ENCODE results near the gene MSGN1. TPM values are rescaled to one million over a fixed set of nuclear protein-coding genes. Genes with fewer than 3 reads are reported as not detected.
"Not testable (repeated sequence)": the region's sequence is repeated elsewhere in the genome, so short reads cannot be mapped to it uniquely, and the experiment has no call there.

MSGN1 gene
- total RNA-seq, 1 donor from 2014 or later, result not detected

DNA sequence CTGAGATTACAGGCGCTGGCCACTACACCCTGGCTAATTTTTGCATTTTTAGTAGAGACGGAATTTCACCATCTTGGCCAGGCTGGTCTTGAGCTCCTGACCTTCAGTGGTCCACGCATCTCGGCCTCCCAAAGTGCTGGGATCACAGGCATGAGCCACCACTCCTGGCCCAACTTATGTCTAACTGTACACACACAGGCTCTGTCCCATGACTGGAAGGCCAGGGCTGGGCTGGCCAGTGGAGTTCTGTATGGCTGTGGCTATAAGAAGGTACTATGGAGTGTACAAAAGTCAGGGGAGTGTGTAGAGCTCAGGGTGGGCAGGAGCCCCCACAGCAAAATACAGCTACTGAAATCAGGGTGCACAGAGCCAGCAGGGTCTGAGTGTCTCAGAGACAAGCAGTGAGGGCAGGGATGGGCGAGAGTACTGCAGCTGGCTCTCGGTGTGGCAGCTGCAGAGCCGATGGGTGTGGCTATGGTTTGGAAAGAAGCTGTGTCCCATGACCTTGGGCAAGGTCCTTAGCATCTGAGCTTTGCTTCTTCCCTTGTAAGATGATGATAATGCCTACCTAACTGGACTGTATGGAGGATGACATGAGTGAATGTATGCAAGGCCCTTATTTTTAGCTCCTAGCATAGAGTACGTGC, 10.4 kb upstream of the MSGN1 start:
- DNase-seq, result peak; percentile 80

DNA sequence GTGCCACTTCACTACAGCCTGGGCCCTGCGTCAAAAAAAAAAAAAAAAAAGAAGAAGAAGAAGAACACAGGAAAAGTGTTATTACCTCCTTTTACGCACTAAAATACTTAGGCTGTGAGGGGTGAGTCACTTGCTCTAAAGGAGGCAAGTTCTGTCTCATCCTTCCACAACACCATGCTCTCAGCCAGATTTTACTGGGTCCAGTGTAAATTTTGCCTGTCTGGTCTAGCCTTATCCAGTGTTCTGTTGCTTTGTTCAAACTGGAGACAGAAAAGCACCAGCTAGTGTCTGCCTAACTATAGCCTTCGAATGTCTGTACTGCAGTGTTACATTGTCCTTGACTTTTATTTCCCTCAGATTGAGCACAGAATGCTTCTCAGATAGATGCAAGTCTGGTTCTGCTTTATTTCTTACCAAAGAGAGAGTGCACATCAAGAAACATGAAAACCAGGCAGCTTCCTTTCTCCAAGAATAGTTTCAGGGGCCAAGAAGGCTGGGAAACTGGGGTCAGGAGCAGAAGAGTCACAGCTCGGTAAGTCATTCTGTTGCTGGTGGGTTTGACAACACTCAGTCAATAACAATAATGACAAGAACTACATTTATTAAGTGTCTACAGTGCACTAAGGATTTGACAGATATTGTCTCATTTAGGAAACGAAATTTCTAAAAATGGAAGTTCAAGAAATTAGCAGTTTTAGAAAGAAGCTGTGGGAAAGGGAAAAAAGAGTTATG, 3.1 kb upstream of the MSGN1 start:
- DNase-seq, result no peak

DNA sequence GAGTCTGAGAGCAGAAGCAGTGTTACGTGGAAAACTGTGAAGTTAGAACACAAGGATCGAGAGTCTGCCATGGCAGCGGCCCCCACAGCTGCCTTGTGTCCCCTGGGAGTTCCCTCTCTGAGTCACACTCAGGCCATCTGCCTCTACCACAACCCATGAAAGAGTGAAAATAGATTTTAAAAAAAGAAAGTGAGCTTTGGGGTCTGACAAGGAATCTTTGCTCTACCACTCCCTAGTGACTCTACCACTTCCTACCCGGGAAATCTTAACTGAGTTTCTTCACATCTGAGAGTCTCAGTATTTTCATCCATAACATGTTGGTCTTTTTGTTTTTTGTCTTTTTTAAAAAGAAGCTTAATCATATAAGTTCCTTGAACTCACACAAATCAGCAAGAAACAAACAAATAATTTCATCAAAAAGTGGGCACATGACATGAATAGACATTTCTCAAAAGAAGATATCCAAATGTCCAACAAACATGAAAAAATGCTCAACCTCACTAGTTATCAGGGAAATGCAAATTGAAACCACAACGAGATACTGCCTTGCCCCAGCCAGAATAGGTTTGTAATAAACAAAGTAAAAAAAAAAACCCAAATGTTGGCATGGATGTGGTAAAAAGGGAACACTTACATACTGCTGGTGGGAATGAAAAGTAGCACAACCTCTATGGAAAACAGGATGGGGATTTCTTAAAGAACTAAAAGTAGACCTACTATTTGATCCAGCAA, 2.4 kb upstream of the MSGN1 start:
- peak; percentile 83 for DNase-seq

DNA sequence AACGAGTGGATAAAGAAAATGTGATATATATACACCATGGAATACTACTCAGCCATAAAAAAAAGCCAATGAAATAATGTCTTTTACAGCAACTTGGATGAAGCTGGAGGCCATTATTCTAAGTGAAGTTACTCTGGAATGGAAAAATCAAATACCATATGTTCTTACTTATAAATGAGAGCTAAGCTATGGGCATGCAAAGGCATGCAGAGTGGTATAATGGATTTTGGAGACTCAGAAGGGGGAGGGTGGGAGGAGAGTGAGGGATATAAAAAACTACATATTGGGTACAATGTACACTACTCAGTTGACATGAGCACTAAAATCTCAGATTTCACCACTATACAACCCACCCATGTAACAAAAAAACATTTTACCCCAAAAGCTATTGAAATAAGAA, 1.7 kb upstream of the MSGN1 start:
- no peak for DNase-seq

DNA sequence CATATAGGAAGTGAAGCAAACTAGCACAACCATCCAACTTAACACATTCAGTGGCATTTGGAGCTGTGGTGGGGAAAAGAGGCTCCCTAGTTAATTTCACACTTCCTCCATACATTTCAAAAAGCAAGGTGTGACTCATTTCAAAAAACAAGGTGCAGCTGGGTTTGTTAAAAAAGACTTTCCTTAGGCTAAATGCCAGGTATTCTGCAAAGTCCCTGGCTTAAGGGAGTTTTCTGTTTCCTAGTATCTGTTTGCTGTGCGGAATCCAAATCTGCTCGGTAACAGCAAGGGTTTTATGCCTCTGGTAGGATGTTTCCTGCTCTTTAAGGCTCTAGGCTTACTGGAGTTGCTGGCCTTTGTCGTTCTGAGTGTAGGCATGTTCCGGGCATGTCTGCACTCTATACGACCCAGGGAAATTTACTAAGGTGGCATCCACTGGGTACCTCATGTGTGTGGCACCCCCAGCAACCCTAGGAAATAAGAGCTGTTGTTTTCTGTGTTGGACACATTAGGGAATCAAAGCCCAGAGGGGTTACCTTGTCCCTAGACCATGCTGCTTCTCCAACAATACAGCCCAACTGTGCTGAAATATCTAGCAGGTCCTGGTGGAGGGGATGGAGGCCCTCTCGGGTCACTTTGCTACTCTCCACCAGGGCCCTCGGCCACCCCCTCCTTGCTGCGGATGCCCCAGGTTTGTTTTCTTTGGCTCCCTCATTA, 634 bp upstream of the MSGN1 start:
- DNase-seq, result peak; percentile 57

DNA sequence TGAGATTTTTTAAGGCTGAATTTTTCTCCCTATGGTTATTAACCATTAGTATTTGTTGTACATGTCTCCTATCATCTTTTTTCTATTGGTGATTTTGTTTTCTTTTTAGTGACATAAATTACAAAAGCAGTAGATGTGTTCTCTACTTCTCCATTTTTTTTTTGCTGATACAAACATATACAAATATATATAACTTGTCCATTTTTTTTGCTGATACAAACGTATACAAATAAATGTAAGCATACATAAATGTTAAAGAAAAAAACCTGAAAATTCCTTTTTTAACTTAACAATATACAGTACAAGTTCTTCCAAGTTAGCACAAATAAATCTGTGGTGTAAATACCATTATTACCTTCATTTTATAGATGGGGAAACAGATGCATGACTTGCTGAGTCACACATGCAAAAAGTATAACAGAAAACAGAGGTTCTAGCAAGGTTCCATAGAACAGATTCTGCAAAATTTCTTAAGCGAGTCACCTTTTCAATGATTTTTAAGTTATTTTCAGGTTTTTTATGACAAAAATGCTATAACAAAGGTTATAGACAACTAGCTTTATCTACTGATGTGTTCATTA, 2.1 kb downstream of the MSGN1 start:
- DNase-seq, result no peak

DNA sequence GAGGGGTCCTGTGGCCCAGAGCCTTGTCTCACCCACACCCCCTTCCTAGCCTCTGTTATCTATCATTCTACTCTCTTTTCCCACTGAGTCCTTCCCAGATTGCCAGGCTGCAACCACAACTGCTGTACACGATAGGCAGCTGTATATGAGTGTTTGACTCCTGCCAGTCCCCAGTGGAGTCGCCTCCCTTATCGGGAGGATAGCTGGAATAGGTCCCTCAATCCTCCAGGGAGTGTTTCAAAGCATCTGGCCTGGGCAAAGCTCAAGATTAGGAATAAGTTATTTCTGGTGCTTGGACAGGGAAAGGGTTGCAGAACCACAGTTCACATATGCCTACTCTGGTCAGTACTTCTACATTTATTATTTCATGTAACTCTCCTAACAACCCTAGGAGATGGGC, 4.8 kb downstream of the MSGN1 start:
- no peak for DNase-seq

DNA sequence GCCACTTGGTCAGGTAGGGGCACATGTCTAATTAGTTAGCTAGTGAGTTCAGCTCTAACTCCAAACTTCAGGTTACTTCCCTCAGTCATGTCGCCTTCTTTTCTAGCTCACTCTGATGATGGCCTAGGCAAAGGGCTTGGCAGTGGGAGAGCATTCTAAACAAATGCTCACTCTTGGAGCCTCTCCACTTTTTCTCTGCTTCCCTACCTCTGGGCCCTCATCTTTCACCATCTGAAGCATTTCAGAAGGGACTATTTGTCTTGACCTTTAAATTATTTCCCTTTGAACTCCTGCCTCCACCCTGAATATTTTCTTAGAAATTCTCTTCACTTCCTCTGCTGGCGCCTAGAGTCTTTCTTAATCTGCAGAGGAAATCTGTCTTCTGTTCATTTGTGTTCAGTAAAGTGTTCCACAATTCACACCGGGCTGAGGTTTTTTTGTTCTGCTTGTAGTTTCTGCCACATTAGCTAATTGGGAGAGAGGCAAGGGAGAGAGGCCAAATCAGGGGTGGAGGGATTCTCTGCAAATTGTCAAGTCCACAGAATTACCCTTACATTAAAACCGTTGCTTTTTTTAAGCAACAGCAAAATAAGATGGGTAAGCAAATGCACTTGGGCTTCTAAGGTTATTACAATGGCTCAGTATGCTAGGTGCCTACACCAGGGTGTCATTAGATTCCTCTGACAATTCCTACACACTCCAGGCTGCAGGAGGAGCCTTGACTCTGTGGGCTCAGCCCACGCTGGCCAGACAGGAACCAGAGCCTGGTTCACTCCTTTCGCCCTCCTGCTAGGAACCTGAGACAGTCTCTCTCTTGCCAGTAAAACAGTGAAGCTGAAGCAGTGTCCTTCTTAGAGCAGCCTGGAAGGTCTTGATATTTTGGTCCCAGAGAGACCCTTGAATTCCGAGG, 5.5 kb downstream of the MSGN1 start:
- DNase-seq, result peak; percentile 51

DNA sequence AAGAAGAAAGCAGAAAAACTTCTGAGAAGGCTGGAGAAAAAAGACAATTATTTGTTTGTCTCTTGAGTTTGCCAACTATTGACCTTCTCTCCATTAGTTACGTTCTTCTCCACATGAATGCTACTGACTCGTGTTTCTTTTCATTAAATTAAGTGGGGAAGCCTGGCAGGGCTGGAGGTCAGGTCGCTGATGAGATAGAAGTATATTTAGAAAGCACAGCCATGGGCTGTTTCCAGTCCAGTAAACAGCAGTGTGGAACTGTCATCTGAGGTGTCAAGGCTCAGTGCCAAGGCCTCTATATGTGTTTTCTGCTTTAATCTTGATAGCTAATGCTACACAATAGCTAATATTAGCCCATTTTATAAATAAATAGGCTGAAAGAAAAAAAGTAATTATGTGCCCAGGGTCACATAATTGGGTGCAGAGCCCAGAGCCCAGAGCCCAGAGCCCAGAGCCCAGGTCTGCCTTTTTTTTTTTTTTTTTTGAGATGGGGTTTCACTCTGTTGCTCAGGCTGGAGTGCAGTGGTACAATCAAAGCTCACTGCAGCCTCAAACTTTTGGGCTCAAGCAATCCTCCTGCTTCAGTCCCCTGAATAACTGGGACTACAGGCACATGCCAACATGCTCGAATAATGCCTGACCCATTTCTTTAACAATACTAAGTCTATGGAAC, 6.3 kb downstream of the MSGN1 start:
- peak; percentile 55 for DNase-seq

DNA sequence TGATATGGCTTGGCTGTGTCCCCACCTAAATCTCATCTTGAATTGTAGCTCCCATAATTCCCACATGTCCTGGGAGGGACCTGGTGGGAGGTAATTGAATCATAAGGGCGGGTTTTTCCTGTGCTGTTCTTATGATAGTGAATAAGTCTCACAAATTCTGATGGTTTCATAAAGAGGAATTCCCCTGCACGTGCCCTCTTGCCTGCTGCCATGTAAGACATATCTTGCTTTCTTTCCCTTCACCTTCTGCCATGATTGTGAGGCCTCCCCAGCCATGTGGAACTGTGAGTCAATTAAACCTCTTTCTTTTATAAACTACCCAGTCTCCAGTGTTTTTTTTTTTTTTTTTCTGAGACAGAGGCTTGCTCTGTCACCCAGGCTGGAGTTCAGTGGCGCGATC, 7.4 kb downstream of the MSGN1 start:
- DNase-seq, result not testable (repeated sequence)

DNA sequence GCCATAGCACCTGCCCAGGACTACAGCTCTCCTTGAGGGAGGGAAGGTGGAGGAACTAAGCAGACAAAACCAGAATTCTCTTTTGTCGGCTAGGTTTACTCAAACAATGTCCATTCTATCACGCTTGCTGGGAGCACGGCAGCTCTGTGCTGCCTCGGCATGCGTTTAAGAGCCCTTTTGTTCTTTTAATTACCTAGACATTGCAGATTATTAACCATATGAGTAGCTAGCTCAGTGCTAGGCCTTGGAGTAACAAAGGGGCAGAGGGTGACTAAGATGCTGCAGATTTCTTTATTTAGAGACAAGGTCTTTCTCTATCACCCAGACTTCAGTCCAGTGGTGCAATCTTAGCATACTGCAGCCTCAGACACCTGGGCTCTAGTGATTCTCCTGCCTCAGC, 11.1 kb downstream of the MSGN1 start:
- DNase-seq, result no peak

DNA sequence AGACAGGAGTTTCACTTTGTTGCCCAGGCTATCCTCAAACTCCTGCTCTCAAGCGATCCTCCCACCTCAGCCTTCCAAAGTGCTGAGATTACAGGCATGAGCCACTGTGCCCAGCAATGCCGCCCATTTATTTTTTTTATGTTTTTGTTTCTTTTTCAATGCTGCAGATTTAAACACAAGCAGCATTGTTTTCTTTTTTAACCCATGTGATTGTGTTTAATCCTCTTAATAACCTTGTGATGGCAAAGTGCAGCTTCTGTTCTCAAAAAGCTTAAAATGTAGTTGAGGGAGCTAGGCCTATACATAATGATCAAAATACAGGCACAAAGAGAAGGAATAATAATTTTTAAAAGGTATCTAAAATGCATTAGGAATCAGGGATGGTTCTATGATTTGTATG, 11.5 kb downstream of the MSGN1 start:
- no peak for DNase-seq

DNA sequence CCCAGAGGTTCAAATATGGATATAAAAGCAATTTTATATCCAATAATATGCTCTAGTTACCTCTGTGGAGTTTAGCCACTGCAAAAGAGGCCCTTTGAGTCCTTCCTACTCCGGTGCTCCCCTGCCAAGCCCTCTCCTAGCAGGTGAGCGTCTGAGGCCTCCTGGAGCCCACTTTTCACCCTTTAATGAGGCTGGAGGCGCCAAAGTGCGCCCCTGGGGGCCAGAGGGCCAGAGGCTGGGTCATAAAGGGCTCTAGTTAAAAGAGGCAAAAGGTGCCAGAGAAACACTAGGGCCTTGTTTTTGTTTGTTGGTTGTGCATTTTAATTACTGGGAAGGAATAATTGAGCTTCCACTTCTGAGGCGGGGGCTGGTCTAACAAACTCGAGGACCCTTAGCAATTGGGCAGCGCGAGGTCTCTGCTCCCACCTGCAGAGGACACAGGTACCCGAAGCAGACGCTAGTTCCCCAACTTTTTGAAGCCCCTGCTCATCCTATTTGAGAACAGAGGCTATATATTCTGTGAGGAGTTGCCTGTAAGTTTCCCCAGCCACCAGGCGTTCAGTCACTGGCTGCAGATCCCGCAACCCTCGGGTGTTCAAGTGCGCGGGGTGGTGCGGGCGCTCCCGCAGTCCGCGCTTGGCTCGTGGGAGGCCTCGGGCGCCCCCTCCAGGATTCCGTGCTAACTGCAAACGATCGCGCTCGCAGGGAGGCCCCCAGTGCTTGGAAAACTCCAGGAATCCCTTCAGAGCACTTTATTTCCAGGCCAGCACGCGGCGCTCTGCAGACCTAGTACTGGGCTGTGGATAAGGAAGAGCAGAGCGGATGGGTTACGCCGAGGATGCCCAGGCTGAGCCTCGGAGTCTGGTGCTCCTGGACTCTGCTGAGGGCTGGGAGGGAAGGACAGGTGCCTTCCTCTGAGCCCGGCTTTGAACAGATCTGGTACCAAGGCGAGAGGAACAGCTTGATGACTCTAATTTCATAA, 14.1 kb downstream of the MSGN1 start:
- DNase-seq, result peak; percentile 92

DNA sequence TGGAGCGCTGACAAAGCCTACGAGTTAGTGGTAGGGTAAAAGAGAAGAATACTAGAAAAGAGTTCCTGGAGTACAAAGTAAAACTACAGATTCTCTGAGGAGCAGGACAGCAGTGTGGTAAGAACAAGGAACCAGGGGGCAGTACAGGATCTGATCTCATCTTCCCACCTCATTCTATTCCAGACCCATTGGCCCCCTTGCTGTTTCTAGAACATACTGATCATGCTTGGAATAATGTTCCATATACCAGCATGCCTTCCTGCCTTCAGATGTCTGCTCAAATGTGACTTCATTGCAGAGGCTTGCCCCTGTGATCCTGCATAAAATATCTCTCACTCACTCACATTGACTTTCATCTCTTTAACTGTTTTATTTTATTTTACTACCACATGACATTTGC, 19.3 kb downstream of the MSGN1 start:
- DNase-seq, result no peak

DNA sequence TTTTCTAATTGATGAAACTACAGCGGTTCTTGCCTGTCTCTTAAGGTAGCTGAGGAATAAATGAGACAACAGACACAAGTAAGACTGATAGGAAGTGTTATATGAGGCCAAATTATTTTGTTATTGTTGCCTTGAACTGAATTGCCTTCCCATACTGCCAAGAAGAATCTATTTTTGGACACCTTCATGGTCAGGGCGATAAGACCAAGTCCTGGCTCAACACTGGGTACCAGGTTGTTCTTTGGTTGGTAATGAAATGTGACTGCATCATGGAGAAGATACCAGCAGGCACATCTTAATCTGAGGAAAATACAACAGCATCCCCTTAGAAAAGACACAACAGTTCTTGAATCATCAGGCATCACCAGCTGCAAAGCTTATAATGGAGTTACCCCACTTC, 23.7 kb downstream of the MSGN1 start:
- DNase-seq, result no peak

DNA sequence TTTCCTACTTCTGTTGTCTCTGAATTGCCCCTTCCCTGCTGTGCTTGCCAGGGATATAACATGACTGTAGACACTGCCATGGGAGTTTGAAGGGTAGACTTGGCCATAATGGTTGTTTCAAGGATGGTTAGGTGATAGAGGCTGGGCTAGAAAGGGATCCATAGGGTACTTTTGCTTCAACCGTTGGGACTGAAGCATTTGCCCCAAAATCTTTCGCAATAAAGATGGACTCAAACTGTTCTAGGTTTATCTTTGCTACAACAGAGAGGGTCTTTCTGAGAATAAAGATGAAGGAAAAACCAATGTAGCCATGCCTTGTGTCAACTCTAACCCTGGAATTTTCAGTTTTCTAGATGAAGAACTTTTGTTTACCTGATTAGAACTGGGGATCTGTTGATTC, 27.2 kb downstream of the MSGN1 start:
- DNase-seq, result no peak

DNA sequence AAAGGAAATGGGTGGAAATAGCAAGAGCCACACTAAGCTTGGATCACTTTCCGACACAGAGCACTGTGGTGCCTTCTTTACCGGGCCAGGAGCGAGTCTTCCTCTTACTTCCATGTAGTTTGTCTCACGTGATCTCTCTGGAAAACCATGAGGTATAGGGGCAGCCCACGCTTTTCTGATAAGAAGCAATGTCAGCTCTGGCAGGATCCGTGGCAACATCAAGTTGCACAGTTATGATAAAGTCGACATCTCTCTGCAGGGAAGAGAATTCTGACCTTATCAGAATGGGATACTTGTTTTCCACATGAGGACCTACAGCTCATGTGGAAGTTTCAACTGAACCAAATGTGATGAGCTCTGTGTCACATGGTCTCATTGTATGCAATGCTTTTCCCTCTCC, 29.5 kb downstream of the MSGN1 start:
- no peak for DNase-seq

DNA sequence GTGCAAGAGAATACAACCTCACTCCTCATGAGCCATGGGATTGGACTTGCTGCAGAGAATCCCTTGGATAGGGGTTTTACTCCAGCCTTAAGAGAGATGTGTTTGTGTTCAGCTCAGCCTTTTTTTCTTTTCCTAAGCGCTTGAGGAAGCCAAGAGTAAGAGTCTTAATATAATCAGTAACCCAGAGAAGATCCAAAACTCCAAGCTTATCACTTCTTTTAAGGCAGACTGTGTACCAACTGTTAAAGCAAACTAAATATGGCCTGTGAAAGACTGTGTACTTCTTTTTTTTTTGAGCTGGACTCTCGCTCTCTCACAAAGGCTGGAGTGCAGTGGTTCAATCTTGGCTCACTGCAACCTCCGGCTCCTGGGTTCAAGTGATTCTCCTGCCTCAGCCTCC, 30.4 kb downstream of the MSGN1 start:
- DNase-seq, result no peak

DNA sequence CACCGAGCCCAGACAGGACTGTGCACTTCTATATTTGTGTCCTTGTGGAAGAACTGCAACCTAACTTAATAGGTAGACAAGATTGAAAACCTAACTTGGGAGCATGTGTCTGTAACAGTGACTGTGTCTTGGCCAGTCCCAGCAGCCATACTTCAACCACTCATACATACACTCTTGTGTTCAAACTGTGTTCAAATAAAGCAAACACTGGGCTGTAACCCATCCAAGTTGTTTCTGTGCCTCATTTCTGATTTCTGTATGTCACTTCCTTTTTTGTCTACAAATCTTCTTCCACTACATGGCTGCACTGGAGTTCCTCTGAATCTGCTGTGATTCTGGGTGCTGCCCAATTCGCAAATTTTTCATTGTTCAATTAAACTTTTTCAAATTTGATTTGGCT, 31.0 kb downstream of the MSGN1 start:
- no peak for DNase-seq

DNA sequence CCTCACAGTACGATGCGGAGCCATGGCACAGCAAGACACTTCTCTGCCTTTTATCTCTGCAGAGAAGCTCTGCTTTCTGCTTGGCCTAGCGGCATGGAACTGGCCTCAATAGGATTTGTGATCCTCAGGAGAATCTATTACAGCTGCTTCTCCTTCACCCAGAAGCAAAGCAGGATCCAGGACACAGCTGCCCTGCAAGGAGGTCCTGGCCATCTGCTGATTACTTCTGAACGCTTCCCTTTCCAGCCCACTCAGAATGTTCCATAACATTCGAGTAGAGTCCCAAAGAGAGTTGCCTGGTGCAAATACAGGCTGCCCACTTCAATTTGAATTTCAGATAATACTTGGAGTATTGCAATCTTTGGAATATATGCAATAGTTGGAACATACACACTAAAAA, 33.0 kb downstream of the MSGN1 start:
- peak; percentile 57 for DNase-seq
